ENCODE results near the gene SLC35F2. TPM values are rescaled to one million over a fixed set of nuclear protein-coding genes. Genes with fewer than 3 reads are reported as not detected.

Gene SLC35F2
- total and polyA plus RNA-seq, 2 of the 13 experiments (the other 11 are each of a cell fraction or from before 2014, with no cell fraction given): 5.8 to 20.3 TPM

- H4K20me1 ChIP-seq (ENCODE audit: insufficient read depth, low read length): no peaks in the 10 kb centered on the region
- H3K4me3 ChIP-seq (replicated peaks in 1 of 3; ENCODE audit: insufficient read depth in 1 of 3, low read depth in 2 of 3, low read length in 3 of 3): no peak overlapping the region
- ChIA-PET CTCF (ENCODE audit: low intra/inter-chr PET ratio, low total read pairs) (no interaction called here), POLR2A (no interaction called here)
- H3K9me3 ChIP-seq (ENCODE audit: low read length): no peaks in the 10 kb centered on the region
- no peak overlapping the region for H3K4me2 ChIP-seq (ENCODE audit: low read depth, low read length)
- in situ Hi-C loops (cut with HindIII; ENCODE audit: extremely low pct_ligation_motif_present, low pct_unique_long_range_greater_than_20kb) (no loop called here), intact Hi-C loops (cut with micrococcal nuclease; ENCODE audit: unreplicated experiment) (no loop called here)
- DNase-seq (ENCODE audit: low spot score) (no peak), ATAC-seq (no peak), FAIRE-seq (no peak)
- no peak overlapping the region for H3K27ac ChIP-seq (ENCODE audit: extremely low read length, insufficient read depth, low read length)
- no peaks in the 10 kb centered on the region for H3K27me3 ChIP-seq (ENCODE audit: control insufficient read depth in 1 of 2, insufficient read depth in 2 of 2, low read length in 2 of 2)
- no peaks in the 10 kb centered on the region for H3K4me1 ChIP-seq (ENCODE audit: insufficient read depth, low read length)
- H3K36me3 ChIP-seq (replicated peaks in 1 of 2; ENCODE audit: control insufficient read depth in 1 of 2, insufficient read depth in 2 of 2, low read length in 2 of 2): no peaks in the 10 kb centered on the region
- H2AFZ ChIP-seq (ENCODE audit: low read length): no peak overlapping the region
- 70% methylated on average over 5 of the region's 5 CpGs for WGBS (ENCODE audit: low lambda C conversion rate)
- BruUV-seq (replicated peaks): no TSS peak
- no peaks in the 10 kb centered on the region for H3K79me2 ChIP-seq (ENCODE audit: insufficient read depth, low read length)
- no peak overlapping the region for H3K9ac ChIP-seq (ENCODE audit: insufficient read depth, low read depth, low read length)
- TF ChIP-seq ZNF275 (CRISPR knock-in tag; IDR thresholded peaks at IDR 0.05; ENCODE audit: borderline replicate concordance) (no peak), ZBTB46 (CRISPR knock-in tag; IDR thresholded peaks at IDR 0.05; ENCODE audit: borderline replicate concordance) (no peak), HDAC1 (CRISPR knock-in tag; IDR thresholded peaks at IDR 0.05) (no peak), NFE2L2 (IDR thresholded peaks at IDR 0.05; ENCODE audit: low read length) (no peak), KDM5A (IDR thresholded peaks at IDR 0.05; ENCODE audit: borderline replicate concordance, low read length) (no peak), YEATS2 (CRISPR knock-in tag; IDR thresholded peaks at IDR 0.05; ENCODE audit: borderline replicate concordance) (no peak), ZBTB40 (IDR thresholded peaks at IDR 0.05) (no peak), ZBTB40 (CRISPR knock-in tag; IDR thresholded peaks at IDR 0.05) (no peak), AGO2 (optimal IDR thresholded peaks at IDR 0.05; ENCODE audit: low read depth, low read length) (no peak), TCF7 (IDR thresholded peaks at IDR 0.05; ENCODE audit: low read depth) (no peak), ZNF484 (CRISPR knock-in tag; IDR thresholded peaks at IDR 0.05; ENCODE audit: borderline replicate concordance, low read depth) (no peak), ZNF160 (CRISPR knock-in tag; IDR thresholded peaks at IDR 0.05) (no peak), EEA1 (CRISPR knock-in tag; IDR thresholded peaks at IDR 0.05; ENCODE audit: borderline replicate concordance) (no peak)
Observed at GRCh38 chr11:107819361-107820014, 39.1 kb downstream of the SLC35F2 start.

Data from HepG2 (cell line).